ENCODE measurements around the gene DYDC2.

DNA sequence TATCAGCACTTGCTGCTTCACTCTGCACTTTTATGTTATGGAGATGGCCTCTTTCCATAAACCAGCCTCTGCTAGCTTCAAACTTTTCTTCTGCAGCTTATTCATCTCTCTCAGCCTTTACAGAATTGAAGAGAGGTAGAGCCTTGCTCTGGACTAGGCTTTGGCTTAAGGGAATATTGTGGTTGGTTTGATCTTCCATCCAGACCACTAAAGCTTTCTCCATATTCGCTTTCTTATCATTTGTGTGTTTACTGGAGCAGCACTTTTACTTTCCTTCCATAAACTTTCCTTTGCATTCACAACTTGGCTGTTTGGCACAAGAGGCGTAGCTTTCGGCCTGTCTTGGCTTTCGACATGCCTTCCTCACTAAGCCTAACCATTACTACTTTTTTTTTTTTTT is 23.6 kb downstream of the DYDC2 start:
- TF ChIP-seq, protein P1, sequence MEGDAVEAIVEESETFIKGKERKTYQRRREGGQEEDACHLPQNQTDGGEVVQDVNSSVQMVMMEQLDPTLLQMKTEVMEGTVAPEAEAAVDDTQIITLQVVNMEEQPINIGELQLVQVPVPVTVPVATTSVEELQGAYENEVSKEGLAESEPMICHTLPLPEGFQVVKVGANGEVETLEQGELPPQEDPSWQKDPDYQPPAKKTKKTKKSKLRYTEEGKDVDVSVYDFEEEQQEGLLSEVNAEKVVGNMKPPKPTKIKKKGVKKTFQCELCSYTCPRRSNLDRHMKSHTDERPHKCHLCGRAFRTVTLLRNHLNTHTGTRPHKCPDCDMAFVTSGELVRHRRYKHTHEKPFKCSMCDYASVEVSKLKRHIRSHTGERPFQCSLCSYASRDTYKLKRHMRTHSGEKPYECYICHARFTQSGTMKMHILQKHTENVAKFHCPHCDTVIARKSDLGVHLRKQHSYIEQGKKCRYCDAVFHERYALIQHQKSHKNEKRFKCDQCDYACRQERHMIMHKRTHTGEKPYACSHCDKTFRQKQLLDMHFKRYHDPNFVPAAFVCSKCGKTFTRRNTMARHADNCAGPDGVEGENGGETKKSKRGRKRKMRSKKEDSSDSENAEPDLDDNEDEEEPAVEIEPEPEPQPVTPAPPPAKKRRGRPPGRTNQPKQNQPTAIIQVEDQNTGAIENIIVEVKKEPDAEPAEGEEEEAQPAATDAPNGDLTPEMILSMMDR (IDR thresholded peaks at IDR 0.05; ENCODE audit: insufficient read depth, low read depth, low read length): no peak
- no peak for TF ChIP-seq EZH2 (IDR thresholded peaks at IDR 0.05; ENCODE audit: insufficient read depth, low read length)
